Measurements from ENCODE around the gene ADGRD2. TPM values are rescaled to one million over a fixed set of nuclear protein-coding genes. Genes with fewer than 3 reads are reported as not detected.
A peak's percentile ranks its signal among the peaks of the same experiment; 100 is the strongest.

Gene ADGRD2
- total and polyA plus RNA-seq, 2 of the 13 experiments (the other 11 are each of a cell fraction or from before 2014, with no cell fraction given) = not detected

- TF ChIP-seq ZNF337 (CRISPR knock-in tag; IDR thresholded peaks at IDR 0.05; ENCODE audit: borderline replicate concordance, low read depth) = 0 out of 2 replicates have a peak, but pooled peaks have one; percentile 37
- peak; percentile 73; the same call in 1 of the 2 replicates for TF ChIP-seq ZFP82 (CRISPR knock-in tag; IDR thresholded peaks at IDR 0.05; ENCODE audit: borderline replicate concordance)
- peak; percentile 60; the same call in 1 of the 2 replicates for TF ChIP-seq LCORL (IDR thresholded peaks at IDR 0.05)
- TF ChIP-seq LCORL (CRISPR knock-in tag; IDR thresholded peaks at IDR 0.05) = peak; percentile 38
- TF ChIP-seq CBX5 (CRISPR knock-in tag; IDR thresholded peaks at IDR 0.05; ENCODE audit: borderline replicate concordance) = peak; percentile 58; the same call in 1 of the 2 replicates
- TF ChIP-seq ARID3A (IDR thresholded peaks at IDR 0.05; ENCODE audit: low read depth, low read length) = no peak
- TF ChIP-seq MEF2D (CRISPR knock-in tag; IDR thresholded peaks at IDR 0.05) = peak; percentile 51; the same call in 1 of the 2 replicates
- TF ChIP-seq ZNF530 (CRISPR knock-in tag; IDR thresholded peaks at IDR 0.05; ENCODE audit: low read depth) = no peak
- TF ChIP-seq RELA (CRISPR knock-in tag; IDR thresholded peaks at IDR 0.05) = no peak
- no peak for TF ChIP-seq ZNF775 (CRISPR knock-in tag; IDR thresholded peaks at IDR 0.05; ENCODE audit: borderline replicate concordance)
- no peak for TF ChIP-seq MXI1 (IDR thresholded peaks at IDR 0.05; ENCODE audit: borderline replicate concordance, low read depth, low read length)
- peak; percentile 27 for TF ChIP-seq BORCS8-MEF2B (CRISPR knock-in tag; IDR thresholded peaks at IDR 0.05)
- TF ChIP-seq, protein P1, sequence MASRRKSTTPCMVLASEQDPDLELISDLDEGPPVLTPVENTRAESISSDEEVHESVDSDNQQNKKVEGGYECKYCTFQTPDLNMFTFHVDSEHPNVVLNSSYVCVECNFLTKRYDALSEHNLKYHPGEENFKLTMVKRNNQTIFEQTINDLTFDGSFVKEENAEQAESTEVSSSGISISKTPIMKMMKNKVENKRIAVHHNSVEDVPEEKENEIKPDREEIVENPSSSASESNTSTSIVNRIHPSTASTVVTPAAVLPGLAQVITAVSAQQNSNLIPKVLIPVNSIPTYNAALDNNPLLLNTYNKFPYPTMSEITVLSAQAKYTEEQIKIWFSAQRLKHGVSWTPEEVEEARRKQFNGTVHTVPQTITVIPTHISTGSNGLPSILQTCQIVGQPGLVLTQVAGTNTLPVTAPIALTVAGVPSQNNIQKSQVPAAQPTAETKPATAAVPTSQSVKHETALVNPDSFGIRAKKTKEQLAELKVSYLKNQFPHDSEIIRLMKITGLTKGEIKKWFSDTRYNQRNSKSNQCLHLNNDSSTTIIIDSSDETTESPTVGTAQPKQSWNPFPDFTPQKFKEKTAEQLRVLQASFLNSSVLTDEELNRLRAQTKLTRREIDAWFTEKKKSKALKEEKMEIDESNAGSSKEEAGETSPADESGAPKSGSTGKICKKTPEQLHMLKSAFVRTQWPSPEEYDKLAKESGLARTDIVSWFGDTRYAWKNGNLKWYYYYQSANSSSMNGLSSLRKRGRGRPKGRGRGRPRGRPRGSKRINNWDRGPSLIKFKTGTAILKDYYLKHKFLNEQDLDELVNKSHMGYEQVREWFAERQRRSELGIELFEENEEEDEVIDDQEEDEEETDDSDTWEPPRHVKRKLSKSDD (CRISPR knock-in tag; IDR thresholded peaks at IDR 0.05; ENCODE audit: low read depth) = 0 out of 2 replicates have a peak, but pooled peaks have one; percentile 64
- peak; percentile 36 for TF ChIP-seq KDM5B (CRISPR knock-in tag; IDR thresholded peaks at IDR 0.05; ENCODE audit: borderline replicate concordance)
- TF ChIP-seq MTA3 (CRISPR knock-in tag; IDR thresholded peaks at IDR 0.05) = no peak
- no peak for TF ChIP-seq GABPA (IDR thresholded peaks at IDR 0.05; ENCODE audit: low read depth, low read length)
- TF ChIP-seq GABPA (CRISPR knock-in tag; IDR thresholded peaks at IDR 0.05; ENCODE audit: low read depth) = peak; percentile 80
- peak; percentile 12 for TF ChIP-seq AGO2 (optimal IDR thresholded peaks at IDR 0.05; ENCODE audit: low read depth, low read length)
These were observed 57.0 kb downstream of the ADGRD2 start, which contains the start of gene NR5A1 (continued) for GRCh38 chr9:124506931-124507879.

All from HepG2 (cell line).